GM21447 (cell line): ENCODE results near the gene JDP2.
"Not testable (repeated sequence)": the region's sequence is repeated elsewhere in the genome, so short reads cannot be mapped to it uniquely, and the experiment has no call there.

ENCODE experiments used
- ATAC-seq: cut with Tn5 transposase; IDR thresholded peaks from one replicate; pipeline ENCODE4 v1.9.1; 2021; ENCODE audit not compliant: unreplicated experiment

The JDP2 gene, protein sequence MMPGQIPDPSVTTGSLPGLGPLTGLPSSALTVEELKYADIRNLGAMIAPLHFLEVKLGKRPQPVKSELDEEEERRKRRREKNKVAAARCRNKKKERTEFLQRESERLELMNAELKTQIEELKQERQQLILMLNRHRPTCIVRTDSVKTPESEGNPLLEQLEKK

DNA sequence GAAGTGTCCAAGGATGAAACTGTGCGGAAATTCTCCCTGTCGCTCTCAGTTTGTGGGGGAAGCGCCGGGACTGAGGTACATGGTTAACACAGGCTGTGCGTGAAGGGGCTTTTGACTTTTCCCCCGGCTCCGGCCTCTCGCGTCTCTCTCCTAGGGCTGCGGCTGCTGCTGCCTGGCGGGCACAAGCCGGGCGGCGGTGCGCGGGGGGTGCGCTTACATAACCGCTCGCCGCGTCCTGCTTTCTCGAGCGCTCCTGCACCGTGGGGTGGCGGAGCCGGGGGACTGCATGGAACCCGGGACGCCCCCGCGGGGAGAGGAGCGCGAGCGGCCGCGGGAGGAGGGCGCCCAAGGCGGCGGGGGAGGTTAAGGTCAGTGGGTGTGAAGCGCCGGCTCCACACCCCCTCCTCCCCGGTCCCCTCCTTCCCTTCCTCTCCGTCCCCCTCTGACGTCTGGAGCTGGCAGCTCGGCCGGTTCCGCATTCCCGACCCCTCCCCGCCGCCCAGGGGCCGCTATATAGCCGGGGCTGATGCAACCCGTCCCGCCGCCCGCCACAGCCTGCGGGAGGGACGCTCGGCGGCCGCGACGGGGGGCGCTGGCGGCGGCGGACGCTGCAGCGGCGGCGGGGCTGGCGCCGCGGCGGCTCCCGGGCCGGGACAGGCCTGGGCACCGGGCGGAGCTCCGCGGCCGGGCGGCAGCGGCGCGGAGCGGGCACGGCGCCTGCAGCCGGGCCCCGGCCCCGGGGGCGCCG, at the start of gene JDP2:
JDP2 (plus strand) TSS at position 541 of the 748 bp plus-strand sequence. CDS start 9,899 bp downstream, outside the sequence.
- ATAC-seq: peak; percentile 32

DNA sequence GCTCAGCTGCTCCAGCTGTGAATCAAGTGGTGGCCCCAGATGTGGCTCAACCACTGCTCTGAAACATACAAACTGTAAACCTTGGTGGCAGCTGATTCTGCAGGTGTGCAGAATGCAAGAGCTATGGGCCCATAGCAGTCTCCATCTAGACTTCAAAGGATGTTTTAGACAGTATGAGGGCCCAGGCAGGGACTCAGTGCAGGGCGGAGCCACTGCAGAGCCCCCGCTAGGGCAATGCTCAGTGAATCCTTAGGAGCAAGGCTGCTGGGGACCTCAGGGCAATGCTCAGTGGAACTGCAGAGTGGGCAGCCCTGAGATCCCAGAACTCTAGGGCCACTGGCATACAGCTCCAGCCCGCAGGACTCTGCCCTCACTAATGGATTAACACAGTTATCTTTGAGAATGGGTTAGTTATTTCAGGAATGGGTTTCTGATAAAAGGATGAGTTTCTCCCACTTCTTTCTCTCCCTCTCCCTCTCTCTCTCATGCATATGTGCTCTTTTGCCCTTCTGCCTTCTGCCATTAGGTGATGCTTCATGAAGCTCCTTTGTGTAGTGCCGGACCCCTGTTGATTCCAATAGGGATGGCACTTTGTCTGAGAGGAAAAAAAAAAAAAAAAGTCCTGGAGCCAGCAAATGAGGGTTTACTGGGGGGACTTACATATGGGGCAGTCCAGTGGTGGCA, 48.4 kb upstream of the JDP2 start:
- no peak for ATAC-seq

DNA sequence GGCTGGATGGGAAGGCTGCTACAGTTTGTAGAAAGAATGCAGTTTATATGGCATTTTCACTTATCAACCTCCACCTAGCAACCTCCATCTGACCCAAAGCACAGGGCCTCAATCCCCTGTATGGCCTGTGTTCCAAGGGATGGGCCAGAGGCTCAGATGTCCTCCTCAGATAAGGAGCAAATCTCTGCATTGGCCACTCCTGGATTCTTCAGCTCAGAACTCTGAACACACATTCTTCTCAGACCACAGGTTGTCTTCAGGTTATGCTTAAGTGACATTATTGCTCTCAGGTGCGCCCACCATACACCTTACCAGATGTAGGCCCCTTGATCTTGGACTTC, 47.9 kb upstream of the JDP2 start:
- ATAC-seq: no peak

DNA sequence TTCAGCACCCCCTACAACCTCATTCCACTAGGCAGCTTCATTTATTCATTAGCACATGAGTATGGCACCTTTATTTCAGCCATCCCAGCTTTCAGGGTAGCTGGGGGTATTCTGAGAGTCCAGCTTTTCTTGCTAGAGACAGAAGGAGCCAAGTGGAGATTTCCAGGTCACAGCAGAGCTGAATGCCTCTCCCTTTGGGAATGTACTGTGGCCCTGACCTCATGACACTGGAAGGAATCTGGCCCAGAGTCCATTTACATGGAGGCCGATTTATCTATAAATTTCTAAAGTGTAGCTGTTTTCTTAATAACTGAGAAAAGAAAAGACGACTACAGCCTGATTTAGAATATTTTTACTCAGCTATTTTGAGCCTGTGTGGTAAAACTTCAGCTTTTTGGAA, 47.2 kb upstream of the JDP2 start:
- no peak for ATAC-seq

DNA sequence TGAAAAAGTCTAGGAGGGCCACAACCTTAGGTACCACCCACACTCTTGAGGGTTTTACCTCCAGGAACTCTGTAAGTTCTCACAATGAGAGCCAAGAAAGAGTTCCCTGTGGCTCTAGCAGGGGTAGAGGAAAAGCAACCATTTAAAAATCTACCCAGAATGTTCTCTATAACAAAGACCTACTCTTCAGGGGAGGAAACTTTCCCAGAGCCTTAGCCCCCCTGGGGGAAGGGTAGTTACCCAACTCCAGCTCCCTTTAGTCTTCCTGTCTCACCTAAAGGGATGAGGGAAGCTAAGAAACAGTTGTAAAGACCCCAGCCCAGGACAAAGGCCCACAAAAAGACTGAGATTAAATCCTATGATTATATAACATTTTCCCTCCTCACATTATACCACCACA, 46.2 kb upstream of the JDP2 start:
- ATAC-seq: no peak

DNA sequence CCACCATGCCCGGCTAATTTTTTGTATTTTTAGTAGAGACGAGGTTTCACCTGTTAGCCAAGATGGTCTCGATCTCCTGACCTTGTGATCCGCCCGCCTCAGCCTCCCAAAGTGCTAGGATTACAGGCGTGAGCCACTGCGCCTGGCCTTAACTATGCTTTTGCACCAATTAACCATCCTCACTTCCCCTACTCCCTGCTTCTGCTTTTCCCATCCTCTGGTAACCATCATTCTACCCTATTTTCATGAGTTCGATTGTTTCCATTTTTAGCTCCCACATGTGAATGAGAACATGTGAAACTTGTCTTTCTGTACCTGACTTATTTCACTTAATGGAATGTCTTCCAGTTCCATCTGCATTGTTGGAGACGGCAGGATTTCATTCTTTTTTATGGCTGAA, 44.6 kb upstream of the JDP2 start:
- not testable (repeated sequence) for ATAC-seq

DNA sequence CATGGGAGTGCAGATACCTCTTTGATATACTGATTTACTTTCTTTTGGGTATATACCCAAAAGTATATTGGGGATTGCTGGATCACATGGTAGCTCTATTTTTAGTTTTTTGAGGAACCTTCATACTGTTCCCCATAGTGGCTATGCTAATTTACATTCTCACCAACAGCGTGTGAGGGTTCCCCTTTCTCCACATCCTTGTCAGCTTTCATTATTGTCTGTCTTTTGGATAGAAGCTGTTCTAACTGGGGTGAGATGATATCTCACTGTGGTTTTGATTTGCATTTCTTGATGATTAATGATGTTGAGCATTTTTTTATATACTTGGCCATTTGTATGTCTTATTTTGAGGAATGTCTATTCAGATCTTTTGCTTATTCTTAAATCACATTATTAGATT, 44.1 kb upstream of the JDP2 start:
- ATAC-seq: no peak

DNA sequence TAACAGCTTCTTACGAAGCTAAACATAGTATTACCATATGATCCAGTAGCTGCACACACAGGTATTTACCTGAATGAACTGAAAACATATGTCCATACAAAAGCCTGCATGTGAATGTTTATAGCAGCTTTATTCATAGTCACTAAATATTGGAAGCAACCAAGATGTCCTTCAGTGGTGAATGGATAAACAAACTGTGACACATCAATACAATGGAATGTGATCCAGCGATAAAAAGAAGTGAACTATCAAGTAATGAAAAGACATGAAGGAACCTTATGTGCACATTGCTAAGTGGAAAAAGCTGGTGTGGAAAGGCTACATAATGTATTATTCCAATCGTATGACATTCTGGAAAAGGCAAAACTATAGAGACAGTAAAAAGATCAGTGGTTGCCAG, 38.1 kb upstream of the JDP2 start:
- ATAC-seq: no peak

DNA sequence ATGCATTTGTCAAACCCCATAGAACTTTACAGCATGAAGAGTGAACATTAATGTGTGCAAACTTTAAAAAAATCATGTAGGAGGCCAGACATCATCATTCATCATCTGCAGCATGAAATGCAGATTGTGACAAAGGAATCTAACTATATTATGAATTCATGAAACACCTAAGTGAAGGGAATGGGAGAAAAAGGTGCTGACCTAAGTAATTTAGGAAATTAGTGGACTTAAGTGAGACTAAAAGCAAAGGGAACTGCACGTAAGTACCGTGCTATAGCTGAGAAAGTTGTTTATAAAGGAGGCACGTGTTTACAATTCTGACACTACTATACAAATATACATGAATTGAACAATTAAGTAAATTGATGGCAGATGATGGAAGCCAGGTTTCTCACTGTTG, 37.6 kb upstream of the JDP2 start:
- no peak for ATAC-seq

DNA sequence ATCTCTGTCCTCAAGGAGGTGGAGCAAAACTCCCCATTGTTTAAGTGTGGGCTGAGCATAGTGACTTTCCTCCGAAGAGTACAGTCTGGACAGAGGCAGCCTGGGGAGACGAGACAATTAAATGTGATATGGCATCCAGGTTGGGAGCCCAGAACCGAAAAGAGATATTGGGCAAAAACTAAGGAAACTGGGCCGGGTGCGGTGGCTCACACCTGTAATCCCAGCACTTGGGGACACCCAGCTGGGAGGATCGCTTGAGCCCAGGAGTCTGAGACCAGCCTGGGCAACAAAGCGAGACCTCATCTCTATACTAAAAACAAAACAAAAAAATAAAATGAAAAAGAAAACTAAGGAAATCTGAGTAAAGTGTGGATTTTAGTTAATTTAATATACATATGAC, 35.9 kb upstream of the JDP2 start:
- no peak for ATAC-seq

DNA sequence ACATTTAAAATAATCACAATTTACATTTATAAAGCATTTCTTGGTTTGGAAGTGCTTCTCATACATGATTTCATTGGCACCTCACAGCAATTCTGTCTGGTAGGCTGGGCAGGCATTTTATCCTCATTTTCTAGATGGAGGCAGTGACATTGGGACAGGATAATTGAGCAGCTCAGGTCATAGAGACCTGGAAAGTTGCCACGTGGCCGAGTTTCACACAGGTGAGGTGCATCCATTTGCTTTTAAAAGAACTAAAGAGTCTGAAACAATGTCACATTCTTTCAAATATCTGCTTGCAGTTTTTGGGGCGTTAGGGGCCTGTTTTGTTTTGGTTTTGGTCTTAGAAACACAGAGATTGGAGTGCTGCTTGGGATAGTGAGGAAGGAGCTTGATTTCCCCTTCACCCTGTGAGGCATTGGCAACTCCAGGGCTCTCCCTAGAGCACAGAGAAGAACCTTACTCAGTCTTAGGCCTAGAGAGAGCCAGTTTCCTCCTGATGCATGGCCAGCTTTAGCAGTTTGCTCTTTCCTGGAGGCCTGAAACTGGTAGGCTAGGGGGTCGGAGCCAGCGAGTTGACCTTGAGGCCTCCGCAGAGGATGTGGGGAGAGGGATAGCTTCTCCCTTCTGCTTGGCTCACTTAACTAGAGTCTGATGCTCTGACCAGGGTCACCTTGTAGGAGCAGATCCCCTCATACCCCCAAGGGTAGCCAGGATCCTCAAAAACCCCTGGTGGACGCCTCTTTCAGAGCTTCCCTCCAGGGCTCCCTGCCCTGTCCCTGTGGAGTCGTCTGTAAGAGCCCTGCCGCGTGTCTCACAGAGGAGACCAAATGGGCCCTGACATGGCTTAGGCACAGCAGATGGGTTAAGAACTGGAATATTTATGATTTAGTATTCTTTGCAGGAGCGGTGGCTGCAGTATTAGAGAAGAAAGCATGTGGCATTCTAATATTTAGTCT, 34.9 kb upstream of the JDP2 start:
- ATAC-seq: no peak

DNA sequence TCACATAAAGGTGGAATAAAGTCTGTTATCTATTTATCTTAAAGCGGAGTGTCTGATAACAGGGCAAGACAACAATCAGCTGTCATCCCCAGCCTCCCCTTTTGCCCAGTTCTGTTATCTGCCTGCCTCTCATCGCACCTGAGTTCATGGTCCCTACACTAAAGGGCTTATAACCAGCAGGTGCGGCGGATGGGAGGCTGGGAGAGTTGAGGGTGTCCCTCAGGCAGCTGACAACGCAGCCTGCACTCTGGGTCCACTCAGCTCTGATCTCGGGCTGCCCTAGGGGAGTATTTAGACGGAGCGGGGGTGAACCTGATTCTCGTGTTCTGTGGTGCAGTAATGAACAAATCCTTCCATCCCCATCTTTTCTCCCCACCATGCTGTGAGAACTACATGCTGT, 34.0 kb upstream of the JDP2 start:
- ATAC-seq: no peak

DNA sequence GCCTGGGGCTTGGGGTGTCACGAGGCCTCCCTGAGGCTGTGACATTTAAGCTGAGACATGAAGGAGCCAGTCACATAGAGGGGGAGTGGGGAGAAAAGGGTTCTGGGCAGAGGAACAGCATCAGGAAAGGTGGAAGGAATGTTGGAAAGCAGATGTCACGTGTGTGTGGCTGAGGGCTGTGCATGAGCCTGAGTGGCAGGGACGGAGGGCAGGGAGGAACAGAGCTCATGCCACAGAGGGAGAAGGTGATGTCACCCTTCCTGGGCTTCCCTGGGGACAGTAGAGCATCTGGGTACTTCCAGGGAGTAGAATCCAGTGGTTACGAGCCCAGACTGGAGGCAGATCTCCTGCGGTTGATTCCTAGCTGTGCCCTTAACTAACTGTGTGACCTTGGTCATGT, 32.0 kb upstream of the JDP2 start:
- no peak for ATAC-seq

DNA sequence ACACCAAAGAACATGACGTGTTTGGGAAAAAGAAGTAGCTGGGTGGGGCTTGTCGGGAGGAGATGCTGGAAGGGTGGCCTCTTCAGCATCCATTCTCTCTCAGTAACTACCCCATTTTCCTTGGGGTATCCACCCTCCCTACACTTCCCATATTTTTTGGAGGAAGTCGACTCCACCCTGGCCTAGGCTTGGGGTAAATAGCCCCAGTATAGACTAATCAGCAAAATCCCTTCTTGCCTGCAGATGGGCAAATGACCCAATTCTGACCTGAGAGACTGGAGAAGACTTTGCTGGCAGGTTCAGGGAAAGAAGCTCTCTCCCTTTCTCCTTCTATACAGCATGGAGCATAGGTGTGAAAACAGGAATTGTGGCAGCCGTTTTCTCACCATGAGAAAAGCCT, 28.5 kb upstream of the JDP2 start:
- ATAC-seq: no peak

DNA sequence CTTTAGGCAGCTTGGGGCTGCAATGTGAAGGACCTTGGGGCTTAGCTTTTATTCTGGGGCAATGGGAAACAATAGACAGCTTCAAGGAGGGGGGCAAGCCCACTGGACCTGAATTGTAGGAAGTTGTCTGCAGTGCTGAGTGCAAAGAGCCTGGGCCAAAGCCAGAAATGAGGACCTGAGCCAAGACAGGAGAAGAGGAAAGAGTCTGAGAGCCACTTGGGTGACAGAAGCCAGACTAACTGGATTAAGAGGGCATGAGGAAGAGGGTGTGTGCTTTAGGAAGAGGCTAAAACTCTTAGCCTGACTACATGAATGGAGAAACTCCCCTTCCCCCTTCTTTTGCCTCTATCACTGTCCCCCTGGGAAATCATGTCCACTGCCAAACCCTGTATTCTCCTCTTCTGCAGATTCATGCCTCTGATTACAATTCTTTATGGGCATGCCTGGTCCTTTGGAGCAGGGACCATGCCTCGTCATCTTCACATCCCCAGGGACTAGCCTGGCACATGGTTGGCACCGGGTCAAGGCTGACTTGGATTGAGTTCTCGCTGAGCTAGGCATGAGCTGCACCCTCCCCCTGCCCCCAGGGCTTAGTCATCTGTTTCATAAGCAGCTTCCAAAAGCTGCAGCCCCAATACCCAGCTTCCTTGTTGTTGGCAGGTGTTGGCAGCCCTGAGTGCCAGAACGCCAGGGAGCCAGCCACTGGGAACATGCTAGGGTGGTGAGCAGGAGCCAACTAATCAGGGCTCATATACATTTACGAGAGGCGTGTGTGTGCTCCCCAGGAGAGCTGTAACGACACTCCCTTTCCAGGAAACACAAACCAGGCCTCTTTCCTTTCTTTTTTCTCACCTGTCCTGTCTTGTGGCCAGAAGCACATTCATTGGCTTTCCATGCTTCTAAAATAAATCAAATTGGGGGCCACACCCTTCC, 27.7 kb upstream of the JDP2 start:
- ATAC-seq: no peak

DNA sequence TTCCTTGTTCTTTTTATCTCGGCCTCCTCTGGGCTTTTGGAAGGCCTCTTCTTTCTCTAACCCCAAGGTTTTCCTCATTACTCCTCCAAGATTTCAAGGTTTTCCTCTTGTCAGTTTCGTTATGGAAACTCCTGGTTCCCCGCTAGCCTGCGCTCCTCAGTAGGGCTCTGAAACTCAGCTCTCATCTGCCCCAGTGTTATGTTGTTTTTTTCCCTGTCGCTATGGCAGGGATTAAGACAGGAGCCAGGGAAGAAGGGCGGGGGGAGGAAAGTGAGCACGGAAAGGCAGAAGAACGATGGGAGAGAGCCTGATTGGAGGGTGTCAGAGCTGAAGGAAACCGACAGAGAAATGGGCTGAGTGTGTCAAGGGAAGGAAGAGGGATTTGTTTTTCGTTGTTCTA, 26.5 kb upstream of the JDP2 start:
- ATAC-seq: no peak

DNA sequence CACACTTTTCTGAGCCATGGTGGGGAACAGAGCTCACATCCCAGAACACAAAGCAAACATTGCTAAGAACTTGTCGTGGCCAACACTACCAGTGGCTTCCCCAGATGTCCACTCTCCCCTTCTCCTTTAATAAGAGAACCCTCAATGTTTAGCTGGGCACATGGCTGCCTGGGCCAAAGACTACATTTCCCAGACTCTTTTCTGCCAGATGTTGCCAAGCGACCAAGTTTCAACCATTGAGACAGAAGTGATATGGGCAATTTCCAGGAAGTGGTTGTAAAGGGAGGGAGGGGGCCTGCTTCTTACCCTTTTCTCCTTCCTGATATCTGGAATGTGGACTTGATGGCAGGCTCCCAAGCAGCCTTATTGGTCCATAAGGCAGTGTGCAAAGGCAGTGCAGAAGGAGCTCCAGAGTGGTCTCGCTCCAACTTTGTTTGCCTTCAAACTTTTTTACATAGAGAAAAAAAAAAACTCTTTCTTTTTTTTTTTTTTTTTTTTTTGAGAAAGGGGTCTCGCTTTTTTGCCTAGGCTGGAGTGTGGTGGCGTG, 24.9 kb upstream of the JDP2 start:
- no peak for ATAC-seq

DNA sequence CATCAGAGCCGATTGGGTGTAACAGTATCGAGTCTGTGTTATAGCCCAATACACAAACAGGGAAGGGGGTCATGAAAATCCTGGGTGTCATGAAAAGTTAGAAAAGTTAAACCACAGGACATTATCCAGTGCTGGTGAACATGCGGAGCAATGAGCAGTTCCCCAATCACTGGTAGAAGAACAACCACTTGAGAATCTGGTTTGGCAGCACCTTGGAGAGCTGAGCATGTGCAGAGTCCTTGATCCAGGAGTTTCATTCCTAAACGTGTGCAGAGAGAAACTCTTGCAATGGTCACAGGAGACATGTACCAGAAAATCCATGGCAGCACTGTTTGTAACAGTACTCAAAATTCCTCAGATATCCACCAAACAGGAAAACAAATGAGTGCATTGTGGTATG, 23.0 kb upstream of the JDP2 start:
- ATAC-seq: no peak

DNA sequence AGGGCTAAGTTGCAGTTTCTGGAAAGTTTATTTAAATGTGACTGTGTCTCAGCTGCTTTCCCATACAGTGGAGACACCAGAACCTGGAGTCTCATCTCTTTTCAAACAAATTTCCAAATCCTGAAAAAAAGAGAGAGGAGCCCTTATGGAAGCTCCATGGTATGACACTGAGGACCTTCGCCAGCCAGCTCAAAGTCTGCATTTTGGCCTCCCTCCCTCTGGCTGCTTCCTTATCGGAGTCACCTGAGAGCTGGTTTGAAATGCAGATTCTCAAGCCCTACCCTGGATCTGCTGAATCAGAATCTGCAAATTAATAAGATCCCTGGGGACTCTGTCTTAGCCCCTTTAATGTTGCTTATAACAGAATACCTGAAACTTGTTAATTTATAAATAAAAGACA, 21.7 kb upstream of the JDP2 start:
- no peak for ATAC-seq

DNA sequence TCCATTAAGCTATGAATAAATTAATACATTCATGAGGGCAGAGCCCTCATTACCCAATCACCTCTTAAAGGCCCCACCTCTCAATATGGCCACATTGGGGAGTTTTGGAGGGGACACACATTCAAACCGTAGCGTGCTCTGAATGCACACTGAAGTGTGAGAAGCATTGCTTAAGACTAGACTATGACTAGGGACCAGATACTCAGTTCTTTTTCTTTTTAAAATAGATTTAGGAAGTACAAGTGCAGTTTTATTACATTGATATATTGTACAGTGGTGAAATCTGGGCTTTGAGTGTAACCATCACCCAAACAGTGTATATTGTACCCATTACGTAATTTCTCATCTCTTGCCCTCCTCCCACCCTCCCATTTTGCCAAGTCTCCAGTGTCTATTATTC, 21.0 kb upstream of the JDP2 start:
- ATAC-seq: no peak
